Endothelial cell of hepatic sinusoid (primary cell): ENCODE measurements around the gene ADCY10.

ENCODE experiments used
- in situ Hi-C: cut with HindIII; loops from 2 replicates; pipeline ENCODE4 v1.10.0; 2017; ENCODE audit warnings: low sequenced_read_pairs

Gene ADCY10

GRCh38 chr1:167927046-167927754 lies 13.3 kb upstream of the ADCY10 start:
- in situ Hi-C loops, result loop anchor here (25.0 kb wide), 1 partner anchor 215 kb away; the partner anchor contains the start of gene MPZL1

- in situ Hi-C loops, result loop anchor here (25.0 kb wide), 1 partner anchor 214 kb away; the partner anchor contains the start of gene MPZL1
These were observed 12.6 kb upstream of the ADCY10 start for GRCh38 chr1:167926486-167926997.

GRCh38 chr1:167924543-167925231 lies 10.8 kb upstream of the ADCY10 start:
- in situ Hi-C loops, result loop anchor here (25.0 kb wide), 1 partner anchor 212 kb away; the partner anchor contains the start of gene MPZL1

GRCh38 chr1:167924102-167924501 lies 10.2 kb upstream of the ADCY10 start:
- in situ Hi-C loops, result no loop called here

- in situ Hi-C loops, result no loop called here
These were observed 9.6 kb upstream of the ADCY10 start for GRCh38 chr1:167923324-167924056.

GRCh38 chr1:167922611-167923074 lies 8.7 kb upstream of the ADCY10 start:
- in situ Hi-C loops, result no loop called here

GRCh38 chr1:167922023-167922422 lies 8.1 kb upstream of the ADCY10 start:
- in situ Hi-C loops, result no loop called here

- in situ Hi-C loops, result no loop called here
These were observed 3.0 kb upstream of the ADCY10 start for GRCh38 chr1:167916766-167917511.

- in situ Hi-C loops, result no loop called here
These were observed 1.6 kb upstream of the ADCY10 start for GRCh38 chr1:167915569-167915968.

GRCh38 chr1:167912294-167912693 lies 1.6 kb downstream of the ADCY10 start:
- in situ Hi-C loops, result no loop called here

- in situ Hi-C loops, result no loop called here
These were observed 2.5 kb downstream of the ADCY10 start for GRCh38 chr1:167911413-167911812.

GRCh38 chr1:167910530-167910929 lies 3.4 kb downstream of the ADCY10 start:
- in situ Hi-C loops, result no loop called here

GRCh38 chr1:167909691-167910180 lies 4.2 kb downstream of the ADCY10 start:
- in situ Hi-C loops, result no loop called here

- in situ Hi-C loops, result no loop called here
These were observed 8.3 kb downstream of the ADCY10 start for GRCh38 chr1:167905671-167906070.

GRCh38 chr1:167905182-167905581 lies 8.8 kb downstream of the ADCY10 start:
- in situ Hi-C loops, result no loop called here

GRCh38 chr1:167904652-167905130 lies 9.2 kb downstream of the ADCY10 start:
- in situ Hi-C loops, result no loop called here

GRCh38 chr1:167900907-167901306 lies 13.0 kb downstream of the ADCY10 start:
- in situ Hi-C loops, result no loop called here

GRCh38 chr1:167899253-167899681 lies 14.7 kb downstream of the ADCY10 start:
- in situ Hi-C loops, result loop anchor here (5.0 kb wide), 1 partner anchor 42 kb away; no protein-coding TSS in a partner anchor

- in situ Hi-C loops, result loop anchor here (5.0 kb wide), 1 partner anchor 41 kb away; no protein-coding TSS in a partner anchor
These were observed 15.2 kb downstream of the ADCY10 start for GRCh38 chr1:167898578-167899222.
